Choroid plexus epithelial cell (primary cell): ENCODE measurements around the gene AK9.
A peak's percentile ranks its signal among the peaks of the same experiment; 100 is the strongest.

Source experiments
- DNase-seq: peaks from one replicate; pipeline ENCODE4 v3.0.0-alpha.2; 2010; ENCODE audit warnings: low read depth
- H3K4me3 ChIP-seq: 2 replicates; pipeline ENCODE4 v1.5.1; 2011; ENCODE audit warnings: low read depth, mild to moderate bottlenecking, control low read depth, low read length, moderate library complexity
- TF ChIP-seq, protein P1 (sequence below): conservative IDR thresholded peaks from 2 replicates; pipeline ENCODE4 v1.5.1; 2011; ENCODE audit warnings: low read depth, mild to moderate bottlenecking, control low read depth, inconsistent platforms, low read length, moderate library complexity

The AK9 gene

DNA sequence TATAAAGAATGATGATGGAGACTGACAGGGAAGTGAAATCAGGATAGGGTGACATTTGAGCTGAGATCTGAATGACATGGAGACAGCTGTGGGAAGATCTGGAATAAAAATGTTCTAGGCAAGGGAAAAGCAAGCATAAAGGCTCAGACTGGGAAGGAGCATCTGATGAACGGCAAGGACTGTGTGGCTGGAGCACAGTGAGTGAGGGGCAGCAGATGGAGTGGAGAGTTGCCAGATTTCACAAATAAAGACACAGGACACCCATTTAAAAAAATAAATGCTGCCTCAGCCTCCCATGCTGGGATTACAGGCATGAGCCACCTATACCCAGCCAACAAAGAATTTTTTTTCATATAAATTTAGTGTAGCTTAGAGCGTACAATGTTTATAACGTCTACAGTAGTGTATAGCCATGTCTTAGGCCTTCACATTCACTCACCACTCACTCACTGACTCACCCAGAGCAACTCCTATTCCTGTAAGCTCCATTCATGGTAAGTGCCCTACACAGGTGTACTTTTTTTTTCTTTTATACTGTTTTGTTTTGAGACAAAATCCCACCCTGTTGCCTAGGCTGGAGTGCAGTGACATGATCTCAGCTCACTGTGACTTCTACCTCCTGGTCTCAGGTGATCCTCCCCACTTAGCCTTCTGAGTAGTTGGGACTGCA is 205.6 kb downstream of the AK9 start:
- no peak for DNase-seq
- TF ChIP-seq, protein P1, sequence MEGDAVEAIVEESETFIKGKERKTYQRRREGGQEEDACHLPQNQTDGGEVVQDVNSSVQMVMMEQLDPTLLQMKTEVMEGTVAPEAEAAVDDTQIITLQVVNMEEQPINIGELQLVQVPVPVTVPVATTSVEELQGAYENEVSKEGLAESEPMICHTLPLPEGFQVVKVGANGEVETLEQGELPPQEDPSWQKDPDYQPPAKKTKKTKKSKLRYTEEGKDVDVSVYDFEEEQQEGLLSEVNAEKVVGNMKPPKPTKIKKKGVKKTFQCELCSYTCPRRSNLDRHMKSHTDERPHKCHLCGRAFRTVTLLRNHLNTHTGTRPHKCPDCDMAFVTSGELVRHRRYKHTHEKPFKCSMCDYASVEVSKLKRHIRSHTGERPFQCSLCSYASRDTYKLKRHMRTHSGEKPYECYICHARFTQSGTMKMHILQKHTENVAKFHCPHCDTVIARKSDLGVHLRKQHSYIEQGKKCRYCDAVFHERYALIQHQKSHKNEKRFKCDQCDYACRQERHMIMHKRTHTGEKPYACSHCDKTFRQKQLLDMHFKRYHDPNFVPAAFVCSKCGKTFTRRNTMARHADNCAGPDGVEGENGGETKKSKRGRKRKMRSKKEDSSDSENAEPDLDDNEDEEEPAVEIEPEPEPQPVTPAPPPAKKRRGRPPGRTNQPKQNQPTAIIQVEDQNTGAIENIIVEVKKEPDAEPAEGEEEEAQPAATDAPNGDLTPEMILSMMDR, result no peak
- H3K4me3 ChIP-seq, result no peak overlapping the region

GRCh38 chr6:109484122-109484521 is 206.9 kb downstream of the AK9 start:
- TF ChIP-seq, protein P1, result no peak
- no peak for DNase-seq
- H3K4me3 ChIP-seq, result no peak overlapping the region

DNA sequence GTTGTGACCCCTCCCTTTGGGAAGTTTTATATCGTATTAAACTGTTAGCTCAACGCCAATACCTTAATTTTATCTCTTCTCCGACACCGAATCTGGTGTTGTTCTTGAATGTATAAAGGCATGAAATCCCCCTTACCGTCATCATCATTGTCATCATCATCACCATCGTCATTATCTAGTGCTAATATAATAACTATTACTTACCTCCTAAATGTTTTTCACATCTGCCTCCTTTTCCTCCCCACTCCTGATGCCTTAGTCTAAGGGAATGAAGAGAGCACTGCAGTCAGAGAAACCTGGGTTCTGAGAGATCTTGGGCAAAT is 207.3 kb downstream of the AK9 start:
- peak overlapping the region; percentile 81 for H3K4me3 ChIP-seq
- peak; percentile 28 for DNase-seq
- TF ChIP-seq, protein P1, result no peak

- peak within 1 kb of the TSS; percentile 81 for H3K4me3 ChIP-seq
- DNase-seq, result peak; percentile 93
- TF ChIP-seq, protein P1, result no peak
These were observed 207.9 kb downstream of the AK9 start, which contains the start of gene ZBTB24 for GRCh38 chr6:109482905-109483734. ZBTB24 (minus strand) TSS chr6:109483219; CDS start chr6:109482026, 1,193 bp downstream.

GRCh38 chr6:109480993-109481480 is 210.0 kb downstream of the AK9 start:
- H3K4me3 ChIP-seq, result no peak overlapping the region
- TF ChIP-seq, protein P1, result no peak
- no peak for DNase-seq

- no peak for DNase-seq
- TF ChIP-seq, protein P1, result no peak
- peak overlapping the region; percentile 6 for H3K4me3 ChIP-seq
These were observed 212.0 kb downstream of the AK9 start for GRCh38 chr6:109478841-109479624.
